Activated CD8-positive, alpha-beta memory T cell treated with anti-CD3 and anti-CD28 coated beads for 24 hours (primary cell): ENCODE data around the gene TNIK.

ENCODE experiments used
- DNase-seq: peaks from one replicate; pipeline ENCODE4 v3.0.0-alpha.2; 2020

Gene TNIK

DNA sequence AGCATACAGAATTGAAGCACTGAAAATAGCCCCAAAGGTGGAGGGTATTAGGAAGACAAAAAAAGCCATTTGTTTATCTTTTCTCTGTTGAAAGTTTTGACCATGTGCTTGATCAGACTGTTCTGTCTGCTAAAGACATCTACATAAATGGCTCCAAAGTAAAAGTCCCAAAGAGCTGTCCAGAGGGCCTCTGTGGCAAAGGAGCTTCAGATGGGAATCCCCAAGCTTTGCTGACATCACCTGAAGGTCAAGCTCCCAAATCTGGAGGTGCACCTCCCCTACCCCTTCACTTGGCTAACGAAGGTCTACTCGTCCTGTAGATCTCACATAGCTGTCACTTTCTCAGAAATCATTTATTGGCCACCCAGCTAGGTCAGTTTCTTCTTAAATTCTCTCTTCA lies 239.1 kb downstream of the TNIK start:
- no peak for DNase-seq

DNA sequence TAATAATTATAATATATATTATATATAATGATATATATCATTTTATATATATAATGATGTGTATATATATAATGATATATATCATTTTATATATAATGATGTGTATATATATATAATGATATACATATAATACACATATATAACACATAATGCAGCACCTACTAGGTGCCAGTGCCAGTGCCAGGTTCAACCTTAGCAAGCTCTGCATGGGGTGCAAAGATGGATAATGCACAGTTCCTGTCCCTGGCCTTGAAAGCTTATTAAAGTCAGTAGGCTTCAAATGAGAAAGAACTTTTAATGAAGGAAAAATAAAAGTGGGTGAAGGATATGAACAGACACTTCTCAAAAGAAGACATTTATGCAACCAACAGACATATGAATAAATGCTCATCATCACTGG lies 240.9 kb downstream of the TNIK start:
- no peak for DNase-seq

DNA sequence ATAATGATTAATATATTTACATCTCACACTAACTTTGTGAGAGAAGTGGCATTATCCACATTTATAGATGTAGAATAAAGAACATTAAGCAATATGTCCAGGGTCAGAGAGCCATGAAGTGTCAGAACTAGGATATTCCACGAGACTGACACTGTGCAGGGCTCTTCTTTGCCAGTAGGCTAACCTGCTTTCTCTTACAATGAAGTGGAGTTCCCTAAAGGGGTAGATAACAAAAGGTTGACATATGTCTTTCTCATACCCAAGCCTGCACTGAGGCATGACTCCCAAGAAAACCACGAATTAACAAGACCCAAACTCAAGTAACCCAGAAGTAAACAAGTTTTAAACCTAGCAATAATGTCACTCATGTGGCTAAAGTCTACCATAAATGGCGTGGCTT lies 242.1 kb downstream of the TNIK start:
- no peak for DNase-seq

DNA sequence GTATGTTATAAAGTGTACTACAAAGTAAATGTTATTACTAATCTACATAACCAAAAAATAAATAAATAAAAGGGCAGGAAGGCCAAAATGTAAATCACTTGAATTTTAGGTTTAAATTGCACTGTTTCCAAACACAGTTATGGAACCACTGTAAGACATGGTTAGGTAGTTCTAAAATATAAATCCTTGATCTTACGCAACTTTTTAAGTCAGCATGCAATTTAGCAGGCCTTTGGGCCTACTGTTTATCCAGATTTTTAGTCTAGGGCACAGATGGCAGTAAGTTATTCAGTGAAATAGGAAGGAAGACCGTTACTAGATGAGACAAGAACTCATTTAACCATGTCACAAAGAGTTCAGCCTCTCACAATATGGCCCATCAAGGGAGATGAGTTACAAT lies 246.3 kb downstream of the TNIK start:
- no peak for DNase-seq

DNA sequence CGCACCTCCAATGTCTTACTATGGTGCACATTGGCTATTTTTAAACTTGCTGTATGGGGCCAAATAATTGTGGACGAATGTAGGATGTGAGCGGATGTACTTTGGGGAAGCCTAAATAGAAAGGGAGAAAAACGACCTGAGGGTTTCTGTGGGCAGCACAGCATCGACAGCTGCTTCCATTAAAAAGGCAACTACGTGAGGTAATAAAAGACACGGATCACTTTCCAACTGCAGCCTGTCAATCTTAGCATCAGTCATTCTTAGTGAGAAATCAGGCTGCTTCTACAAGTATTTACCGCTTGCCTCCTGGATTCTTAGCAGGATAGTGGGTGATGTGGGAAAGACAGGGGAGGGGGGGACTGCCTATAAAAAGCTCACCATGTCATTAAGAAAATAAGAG lies 247.0 kb downstream of the TNIK start:
- no peak for DNase-seq

DNA sequence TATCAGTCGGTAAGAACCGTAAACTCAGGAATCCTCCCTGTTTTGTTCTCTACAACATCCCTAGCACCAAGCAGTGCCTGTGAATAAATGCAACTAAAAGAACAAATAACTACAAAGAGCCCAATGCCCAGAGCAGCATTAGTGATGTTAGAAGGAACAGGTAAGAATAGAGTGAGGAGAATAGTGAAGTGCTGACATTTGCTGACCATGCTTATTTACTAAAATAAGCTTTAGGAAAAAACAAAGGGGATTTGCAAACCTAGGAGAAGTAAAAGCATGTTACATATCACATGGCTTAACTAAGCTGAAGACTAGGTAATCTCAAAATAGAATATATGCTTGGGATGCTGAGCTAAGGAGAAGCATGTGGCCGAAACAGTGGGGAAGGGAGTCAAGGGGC lies 247.6 kb downstream of the TNIK start:
- DNase-seq, result no peak

DNA sequence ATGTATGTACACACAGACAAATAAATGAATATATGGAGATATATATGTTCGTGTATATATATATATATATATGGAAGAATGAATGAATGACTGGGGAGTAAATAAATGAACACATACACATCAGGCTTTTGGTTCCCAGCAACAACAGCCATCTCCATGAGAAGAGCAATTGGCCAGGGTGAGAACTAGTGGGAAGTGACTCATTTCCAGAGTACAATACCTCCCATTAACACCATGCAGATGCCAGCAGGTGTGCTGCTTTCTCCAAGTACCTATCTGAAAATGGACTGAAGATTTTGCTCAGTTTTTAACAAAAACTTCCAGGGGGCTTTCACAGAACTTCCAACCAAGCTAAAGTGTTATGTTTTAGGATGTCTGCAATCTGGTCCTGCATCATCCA lies 253.9 kb downstream of the TNIK start:
- DNase-seq, result no peak

DNA sequence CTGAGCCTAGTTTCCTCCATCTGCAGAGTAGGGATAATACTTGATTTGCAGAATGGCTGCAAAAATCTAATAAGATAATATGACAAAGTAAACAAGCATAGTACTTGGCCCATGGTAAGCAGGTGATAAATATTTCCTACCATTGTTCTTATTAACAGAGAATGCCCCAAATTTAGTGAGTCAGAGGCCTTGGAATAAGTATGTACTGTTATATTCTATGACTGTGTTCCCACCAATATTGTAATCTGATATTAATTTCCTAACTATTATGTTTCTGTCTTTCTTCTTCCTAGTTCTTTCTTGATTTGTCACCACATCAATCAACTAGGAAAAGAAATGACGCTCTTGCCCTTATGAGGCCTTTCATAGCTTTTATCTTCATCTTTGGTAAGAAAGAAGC lies 255.3 kb downstream of the TNIK start:
- DNase-seq, result no peak

DNA sequence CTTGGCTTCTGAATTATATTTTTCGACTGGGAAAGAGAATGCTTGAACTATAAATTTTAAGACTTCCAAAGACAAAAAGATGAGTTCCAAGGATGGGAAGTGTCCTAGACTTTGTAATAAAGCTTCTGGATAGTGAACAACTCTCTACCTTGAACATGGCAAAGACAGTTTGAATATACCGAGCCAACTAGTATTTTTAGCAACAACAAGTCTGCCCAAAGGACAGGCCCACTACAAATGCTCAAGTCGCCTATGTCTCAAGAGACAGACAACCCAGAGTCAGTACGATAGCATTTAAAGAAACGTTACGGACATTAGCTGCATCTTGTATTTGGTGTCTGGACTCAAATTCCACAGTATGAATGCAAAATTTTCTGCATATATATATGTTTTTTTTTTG lies 258.4 kb downstream of the TNIK start:
- DNase-seq, result no peak

DNA sequence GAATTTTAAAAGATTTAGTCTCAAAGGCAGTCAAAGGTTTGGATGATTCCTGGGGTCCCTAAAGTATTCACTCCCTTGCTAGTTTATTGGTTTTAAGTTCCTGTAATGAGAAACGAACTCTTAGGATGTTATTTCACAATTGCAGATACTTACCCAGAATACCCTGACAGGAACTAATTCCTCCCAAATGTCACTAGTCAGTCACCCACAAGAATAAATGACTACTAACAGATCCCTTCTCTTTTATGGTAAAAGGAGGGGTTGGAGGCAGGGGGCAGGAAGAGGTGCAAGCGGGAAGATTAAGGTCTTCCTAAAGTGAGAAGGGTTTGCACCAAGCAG lies 259.5 kb downstream of the TNIK start:
- no peak for DNase-seq

DNA sequence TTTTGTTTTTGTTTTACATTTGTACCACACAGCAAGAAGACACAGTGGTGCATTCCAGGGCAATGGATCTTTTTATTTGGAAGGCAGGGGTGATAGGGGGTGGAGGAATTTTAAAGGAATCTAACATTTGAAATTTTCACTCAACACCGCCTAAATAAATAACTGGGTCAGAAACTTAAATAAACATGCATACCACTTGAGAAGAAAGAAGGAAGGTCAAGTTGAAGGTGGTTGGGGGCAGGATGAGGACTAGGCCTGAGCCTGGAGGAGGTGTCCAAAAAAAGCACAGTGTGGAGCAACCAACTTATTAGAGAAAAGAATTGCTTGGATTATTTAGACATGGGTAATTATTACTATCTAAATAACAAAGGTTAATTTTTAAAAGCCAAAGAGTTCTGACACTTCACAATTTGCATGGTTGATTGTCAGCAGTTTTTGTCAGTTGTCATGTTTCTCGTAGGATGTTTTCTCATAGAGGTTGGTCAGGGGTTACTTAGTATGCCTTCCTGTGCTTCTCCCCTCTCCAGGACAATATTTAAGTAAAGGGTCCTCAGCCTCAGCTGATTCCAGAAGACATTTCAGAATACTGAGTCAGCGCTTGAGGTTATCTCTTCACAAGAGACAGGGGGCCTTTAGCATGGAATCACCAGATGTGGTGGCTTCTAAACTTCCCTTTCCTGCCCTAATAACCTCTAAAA lies 260.0 kb downstream of the TNIK start:
- no peak for DNase-seq

DNA sequence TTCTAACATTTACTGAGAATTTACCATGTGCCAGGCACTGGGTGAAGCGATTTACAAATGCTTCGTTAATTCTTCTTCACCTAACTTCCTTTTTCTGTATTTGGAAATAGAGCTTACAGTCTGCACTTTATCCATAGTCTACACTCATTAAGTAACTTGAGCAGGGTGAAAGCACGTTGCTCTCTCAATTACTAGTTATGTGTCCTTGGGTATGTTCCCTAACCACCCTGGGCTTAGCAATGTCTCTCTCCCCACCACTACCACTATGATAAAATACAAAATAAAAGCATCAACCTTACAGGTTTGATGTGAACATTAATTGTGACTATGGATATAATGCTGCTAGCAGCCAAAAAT lies 260.8 kb downstream of the TNIK start:
- DNase-seq, result no peak

DNA sequence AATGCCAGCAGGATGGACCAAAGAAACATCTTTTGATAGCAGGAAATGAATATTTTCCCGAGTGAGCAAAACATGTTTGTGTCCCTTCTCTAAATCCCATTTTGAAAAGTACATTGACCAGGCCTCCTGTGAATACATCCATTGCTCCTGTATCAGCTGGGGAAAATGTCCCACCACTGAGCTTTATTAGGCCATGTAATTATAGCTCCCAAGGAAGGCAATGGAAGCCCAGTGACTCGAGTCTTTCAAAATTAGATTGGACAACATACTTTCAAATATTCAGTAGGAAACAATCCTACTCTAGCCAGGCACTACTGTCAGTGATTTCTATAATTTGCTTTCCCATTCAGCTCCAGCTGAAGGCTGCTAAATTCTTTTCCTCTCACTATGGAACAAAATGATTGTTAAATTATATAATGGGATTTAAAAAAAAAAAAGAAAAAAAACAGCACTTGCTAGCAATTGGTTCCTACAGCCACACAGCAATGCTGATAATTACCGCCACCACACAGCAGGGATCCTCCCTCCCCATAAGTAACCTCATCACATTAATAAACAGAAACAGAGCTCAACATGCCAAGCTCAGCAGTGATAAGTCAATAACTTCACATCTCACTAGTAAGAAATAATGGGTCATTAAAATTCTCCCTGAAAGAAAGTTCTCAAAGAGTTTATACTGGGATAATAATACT lies 261.3 kb downstream of the TNIK start:
- no peak for DNase-seq

DNA sequence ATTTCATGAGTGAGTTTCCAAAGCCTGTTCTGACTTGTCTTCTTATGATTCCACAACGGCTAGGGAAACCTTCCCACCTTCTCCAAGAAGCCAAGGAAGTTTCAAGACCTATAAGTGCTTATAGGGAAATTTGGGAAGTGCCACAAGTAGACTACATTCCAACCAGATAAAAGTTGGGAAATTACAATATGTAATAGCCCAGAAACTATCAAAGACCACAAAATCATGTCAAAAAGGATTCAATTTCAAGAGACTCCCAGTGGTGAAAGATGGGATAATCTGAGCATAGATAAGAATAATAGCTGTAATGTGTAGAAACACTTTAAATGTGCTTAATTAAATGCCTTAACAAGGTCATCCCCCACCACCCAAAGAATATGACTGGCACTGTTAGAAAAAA lies 264.5 kb downstream of the TNIK start:
- no peak for DNase-seq

DNA sequence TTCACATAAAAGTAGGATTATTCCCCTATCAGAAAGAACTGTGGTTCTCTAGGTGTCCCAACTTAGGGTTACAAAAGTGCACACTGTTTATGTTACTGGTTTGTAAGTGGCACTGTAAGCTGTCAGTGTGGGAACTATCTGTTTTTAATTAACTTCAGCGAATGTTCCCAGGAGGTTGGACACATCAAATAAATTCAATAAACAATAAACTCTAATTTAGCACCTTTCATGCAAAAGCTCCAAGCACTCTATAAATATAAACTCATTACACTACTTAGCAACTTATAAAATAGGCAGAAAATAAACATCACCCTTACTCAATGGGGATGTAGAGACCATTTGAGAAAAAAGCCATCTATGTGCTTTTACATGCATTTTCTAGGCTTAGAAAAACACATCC lies 265.2 kb downstream of the TNIK start:
- DNase-seq, result no peak

DNA sequence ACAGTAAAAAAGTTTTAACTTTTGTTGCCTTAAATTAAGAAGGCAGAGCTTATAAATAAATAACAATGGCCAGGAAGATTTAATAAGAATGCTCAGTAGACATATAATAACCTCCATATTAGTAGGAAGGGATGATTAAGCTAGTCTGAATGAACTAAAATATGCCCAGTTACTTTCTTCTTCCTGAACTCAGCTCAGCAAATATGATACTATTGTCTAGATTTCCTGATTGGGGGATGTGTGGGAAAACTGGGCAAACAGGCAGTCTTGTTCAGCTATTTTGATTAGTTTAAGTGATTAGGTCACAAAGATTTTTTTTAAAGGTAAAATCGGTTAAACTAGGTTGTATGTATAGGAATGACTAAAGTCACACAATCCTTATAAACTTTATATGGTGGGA lies 266.5 kb downstream of the TNIK start:
- DNase-seq, result no peak

DNA sequence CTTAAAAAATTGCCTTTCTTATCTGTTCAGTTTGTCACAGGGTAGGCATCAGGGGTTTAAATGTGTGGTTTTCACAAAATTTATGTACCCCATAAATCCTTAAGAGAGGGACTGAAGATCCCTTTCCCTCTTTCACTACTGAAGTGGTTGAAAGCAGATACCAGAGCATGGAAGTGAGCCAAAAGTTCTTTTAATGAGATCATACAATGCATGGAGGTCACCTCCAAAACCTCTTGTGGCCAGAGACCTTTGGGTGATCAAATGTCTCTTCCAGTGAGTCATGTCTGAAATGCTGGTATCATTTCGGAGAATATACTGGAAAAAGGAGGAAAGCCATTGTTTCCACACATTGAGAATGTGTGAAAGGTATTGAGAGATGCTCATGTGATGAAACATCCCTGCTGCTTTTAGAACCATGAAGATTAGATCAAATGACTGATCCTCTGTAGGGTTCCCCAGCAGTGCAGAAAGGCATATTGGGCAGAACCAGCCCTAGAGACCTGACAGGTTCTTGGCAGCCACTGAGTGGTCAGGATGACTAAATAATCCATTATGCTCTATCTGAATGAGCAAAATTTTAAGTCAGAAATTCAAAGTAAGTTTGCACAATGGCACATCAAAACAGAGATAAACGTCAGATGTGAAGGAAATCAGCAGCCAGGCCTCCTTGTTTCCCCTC lies 267.9 kb downstream of the TNIK start:
- DNase-seq, result no peak

DNA sequence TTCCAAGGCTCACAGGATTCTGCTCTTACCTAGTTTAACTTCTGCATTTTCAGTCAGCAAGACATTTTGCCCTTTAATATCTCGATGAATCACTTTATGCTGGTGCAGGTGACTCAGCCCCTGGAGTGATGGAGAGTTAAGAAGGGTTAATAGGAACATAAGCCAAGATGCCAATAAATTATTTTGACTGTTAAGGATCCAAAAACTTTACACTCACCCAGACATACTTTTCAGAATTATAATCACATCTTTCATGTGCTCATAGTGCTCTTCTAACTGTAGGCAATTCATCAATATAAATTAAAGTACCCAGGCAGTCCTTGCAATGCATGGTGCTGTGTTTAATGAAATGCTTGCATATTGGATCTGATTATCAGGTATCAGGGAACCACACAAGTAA lies 269.5 kb downstream of the TNIK start:
- no peak for DNase-seq

DNA sequence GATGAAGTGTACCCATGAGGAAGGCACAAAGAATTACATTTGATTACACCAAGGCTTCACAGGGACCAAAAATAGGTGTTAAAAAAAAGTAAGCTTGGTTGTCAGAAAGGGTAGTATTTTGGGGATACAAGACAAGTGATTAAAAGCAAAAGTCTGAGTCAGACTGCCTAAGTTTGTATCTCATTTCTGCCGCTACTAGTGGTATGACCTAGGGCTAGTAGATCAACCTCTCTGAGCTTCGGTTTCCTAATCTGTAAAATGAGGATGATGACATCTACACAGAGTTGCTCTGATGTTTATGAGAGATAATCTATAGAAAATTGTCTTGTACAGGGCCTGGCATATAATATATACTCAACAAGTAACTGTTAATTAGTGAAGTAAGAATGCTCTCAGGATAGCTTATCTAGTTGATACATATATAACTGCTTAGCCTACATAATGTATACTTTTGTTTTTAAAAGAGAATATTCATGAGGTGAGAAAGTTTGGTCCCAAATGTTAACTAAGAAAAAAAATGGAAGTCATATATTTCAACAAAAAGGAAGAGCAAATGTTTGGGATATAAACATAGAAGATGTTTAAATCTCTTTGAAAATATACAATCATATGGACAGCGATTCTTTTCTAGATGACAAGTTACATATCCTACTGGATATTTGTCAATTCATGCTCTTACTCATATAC lies 270.7 kb downstream of the TNIK start:
- no peak for DNase-seq

DNA sequence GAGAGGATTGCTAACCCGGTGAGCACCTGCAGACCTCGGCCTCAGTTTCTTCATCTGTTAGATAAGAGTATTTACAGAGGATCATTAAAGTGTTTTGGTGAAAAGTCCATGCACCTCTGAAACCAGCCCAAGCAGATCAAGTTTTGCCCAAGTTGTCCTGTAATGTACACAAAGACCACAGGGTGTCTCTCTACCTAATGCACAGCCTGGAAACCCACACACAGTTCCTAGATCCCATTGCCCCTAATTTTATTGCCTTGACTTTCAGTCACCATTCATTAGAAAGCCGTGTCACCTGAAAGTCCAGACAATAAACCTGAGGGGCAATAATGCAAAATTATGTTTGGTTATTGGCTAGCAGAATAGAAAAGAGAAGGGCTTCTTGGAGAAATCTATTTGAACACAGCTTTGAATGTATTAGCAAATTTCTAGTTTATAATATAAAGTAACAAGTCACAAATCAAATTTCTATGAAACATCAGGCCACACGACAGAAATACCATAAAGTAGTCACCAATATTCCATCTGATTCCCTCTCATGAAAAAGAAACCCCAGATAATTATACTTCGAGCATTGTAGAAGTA lies 272.4 kb downstream of the TNIK start:
- no peak for DNase-seq

DNA sequence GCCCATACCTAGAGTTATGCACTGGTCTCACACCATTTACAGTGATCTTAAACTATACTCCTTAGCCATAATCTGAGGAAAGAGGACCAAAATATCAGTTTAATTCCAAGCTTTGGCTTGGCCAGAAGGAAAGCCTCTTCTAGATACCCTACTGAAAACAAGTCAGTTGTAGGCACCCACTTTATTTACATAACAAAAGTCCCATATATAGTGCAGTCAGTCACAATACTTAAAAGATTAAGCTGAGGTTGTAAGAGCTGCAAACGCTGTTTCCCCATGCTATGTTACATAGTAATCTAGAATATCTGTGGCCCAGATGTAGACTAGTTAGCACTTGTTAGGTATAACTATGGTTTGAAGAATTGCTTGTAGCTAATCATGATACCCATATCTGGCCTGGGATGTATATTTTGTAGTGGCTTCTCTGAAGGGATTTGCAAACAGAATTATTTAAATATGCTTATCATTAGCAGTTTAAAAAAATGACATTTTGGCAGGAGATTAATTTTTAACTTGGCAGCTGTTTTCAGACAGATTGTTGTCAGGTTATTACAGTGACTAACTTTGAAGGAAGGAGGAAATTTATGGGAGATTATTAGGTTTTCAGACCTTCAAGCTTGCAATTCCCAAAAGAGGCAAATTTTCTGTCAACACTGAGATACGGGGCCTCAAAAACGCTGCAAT lies 273.2 kb downstream of the TNIK start:
- DNase-seq, result no peak

DNA sequence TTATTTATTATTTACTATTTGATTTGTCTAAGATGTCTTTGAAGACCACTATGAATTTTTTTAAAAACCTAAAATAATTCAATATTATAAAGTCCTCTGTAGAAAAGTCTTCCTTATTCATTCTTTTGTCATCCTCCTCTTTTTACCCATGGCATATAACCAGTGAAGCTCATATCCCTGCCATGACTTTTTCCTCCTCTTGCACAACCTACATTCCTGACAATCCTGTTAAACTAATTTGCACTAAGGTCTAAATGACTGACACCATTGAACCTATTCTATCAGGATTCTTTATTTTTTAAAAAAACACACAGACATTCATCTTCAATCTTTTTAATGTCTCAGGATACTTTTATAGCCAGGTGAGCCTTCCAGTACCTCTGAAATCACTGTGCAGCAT lies 273.8 kb downstream of the TNIK start:
- no peak for DNase-seq

DNA sequence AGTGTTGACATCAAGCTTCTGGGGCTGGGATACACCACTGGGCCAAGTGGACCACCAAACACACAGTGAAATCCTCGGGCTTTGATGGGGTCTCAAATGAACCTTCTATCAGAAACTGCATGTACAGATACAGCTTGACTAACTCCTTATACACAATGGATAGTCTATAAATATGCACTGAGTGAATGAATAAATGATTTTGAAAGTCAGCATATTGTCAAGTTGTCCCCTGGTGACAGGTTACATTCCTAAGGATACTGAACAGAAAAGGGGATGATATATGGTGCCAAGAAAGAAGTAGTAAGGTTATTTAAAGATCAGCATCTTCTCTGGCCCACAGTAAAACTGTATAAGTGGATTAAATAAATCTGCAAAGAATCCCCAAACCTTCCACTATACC lies 274.2 kb downstream of the TNIK start:
- DNase-seq, result no peak
